OCI-LY7 (cell line): ENCODE data around the gene SPRYD7.
"Not testable (repeated sequence)": the region's sequence is repeated elsewhere in the genome, so short reads cannot be mapped to it uniquely, and the experiment has no call there.

ENCODE experiments used
- EZH2phosphoT487 ChIP-seq: fragments of 200-600 bp; sonication (generic); IDR thresholded peaks from 2 replicates; pipeline ENCODE4 v1.6.1; 2018; ENCODE audit warnings: low read depth, borderline replicate concordance, mild to moderate bottlenecking, mixed run types, antibody characterized with exemption, low read length, moderate library complexity, mixed read lengths
- TF ChIP-seq, protein P1 (sequence below): fragments of 200-600 bp; sonication (generic); conservative IDR thresholded peaks from 2 replicates; pipeline ENCODE4 v1.5.1; 2014; ENCODE audit warnings: mild to moderate bottlenecking, antibody characterized with exemption, low read length, moderate library complexity, mixed read lengths

DNA sequence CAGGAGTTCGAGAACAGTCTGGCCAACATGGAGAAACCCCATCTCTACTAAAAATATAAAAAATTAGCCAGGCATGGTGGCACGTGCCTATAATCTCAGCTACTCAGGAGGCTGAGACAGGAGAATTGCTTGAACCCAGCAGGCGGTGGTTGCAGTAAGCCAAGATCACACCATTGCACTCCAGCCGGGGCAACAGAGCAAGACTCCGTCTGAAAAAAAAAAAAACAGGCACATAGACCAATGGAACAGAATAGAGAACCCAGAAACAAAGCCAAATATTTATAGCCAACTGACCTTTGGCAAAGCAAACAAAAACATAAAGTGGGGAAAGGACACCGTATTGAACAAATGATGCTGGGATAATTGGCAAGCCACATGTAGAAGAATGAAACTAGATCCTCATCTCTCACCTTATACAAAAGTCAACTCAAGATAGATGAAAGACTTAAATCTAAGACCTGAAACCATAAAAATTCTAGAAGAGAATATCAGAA lies 12.7 kb upstream of the SPRYD7 start:
- TF ChIP-seq, protein P1, sequence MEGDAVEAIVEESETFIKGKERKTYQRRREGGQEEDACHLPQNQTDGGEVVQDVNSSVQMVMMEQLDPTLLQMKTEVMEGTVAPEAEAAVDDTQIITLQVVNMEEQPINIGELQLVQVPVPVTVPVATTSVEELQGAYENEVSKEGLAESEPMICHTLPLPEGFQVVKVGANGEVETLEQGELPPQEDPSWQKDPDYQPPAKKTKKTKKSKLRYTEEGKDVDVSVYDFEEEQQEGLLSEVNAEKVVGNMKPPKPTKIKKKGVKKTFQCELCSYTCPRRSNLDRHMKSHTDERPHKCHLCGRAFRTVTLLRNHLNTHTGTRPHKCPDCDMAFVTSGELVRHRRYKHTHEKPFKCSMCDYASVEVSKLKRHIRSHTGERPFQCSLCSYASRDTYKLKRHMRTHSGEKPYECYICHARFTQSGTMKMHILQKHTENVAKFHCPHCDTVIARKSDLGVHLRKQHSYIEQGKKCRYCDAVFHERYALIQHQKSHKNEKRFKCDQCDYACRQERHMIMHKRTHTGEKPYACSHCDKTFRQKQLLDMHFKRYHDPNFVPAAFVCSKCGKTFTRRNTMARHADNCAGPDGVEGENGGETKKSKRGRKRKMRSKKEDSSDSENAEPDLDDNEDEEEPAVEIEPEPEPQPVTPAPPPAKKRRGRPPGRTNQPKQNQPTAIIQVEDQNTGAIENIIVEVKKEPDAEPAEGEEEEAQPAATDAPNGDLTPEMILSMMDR = not testable (repeated sequence)
- not testable (repeated sequence) for TF ChIP-seq EZH2phosphoT487
